Fibroblast of skin of left quadriceps (primary cell): ENCODE data around the gene ST13.
"Not testable (repeated sequence)": the region's sequence is repeated elsewhere in the genome, so short reads cannot be mapped to it uniquely, and the experiment has no call there.

ENCODE experiments used
- DNase-seq, 2 experiments: peaks; one replicate each; pipeline ENCODE4 v3.0.0-alpha.2; 2013; ENCODE audit warnings: low read depth in 2 of 2

ST13 gene

DNA sequence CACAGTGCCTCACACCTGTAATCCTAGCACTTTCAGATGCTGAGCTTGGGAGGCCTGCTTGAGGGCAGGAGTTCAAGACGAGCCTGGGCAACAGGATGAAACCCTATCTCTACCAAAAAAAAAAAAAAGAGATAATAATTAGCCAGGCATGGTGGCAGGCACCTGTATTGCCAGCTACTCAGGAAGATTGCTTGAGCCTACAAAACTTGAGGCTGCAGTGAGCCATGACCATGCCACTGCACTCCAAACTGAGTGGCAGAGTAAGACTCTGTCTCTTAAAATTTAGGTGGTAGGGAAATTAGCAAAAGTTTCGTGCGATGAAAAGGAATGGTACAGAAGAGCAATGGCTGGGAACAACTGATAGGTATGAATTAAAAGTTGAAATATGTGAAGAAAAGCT lies 18.0 kb downstream of the ST13 start:
- DNase-seq: no peak

DNA sequence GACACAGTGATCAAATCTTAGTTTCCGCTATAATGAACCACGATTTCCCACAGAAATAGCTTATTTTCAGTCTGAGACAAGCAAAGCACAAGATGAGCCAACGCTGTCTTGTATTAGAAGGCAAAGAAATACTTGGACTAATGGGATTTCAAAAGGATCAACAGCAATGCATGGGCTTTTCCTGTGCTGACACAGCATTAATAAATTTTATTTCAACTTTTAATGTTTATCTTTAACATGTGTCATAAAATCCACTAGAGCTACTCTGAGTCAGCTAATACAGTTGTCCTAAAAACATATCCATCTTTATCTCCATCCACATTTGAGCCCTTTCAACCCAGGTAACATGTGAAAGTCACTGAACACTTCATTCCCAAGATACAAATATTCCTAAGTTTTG lies 21.8 kb downstream of the ST13 start:
- no peak for DNase-seq

DNA sequence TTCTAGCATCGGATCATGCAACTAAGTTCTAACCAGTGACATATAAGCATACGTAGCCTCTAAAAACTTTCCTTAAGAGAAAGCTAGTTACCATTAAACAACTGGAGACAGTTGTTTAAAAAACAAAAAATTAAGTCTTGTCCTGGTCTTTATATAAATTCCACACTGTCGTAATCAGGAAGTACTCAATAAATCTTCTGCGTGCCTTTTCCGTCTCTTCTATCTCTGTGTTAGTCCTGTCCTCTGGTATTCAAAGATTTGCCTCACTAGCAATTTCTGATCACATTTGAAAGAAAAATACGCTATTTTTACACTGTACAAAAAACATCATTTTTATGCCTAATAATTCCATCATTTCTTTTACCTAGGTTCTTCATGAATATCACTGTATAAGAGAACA lies 27.3 kb downstream of the ST13 start:
- DNase-seq: no peak

DNA sequence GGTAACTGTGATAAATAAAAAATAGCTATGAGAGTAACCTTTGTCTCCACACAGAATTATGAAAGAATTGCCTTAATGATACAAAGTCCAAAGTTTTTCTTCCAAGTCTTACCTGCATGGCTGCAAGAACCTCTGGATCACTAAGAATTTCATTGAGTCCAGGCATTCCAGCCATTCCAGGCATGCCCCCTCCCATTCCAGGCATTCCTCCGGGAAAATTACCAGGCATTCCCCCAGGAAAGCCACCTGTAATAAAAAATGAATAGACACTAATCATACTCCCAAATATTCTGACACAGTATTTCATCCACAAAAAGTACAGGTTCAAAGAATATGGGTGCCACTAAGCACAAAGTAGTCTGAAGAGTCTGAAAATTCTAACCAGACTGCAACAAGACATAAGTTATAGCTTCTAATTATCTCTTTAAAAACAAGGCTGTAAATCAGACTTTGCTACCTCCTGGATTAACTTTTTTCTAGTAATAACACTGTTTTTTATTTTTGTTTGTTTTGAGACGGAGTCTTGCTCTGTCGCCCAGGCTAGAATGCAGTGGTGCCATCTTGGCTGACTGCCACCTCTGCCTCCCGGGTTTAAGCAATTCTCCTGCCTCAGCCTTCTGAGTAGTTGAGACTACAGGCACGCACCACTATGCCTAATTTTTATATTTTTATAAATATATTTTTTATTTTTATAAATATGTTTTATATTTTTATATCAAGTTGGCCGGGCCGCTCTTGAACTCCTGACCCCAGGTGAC lies 29.3 kb downstream of the ST13 start:
- no peak for DNase-seq

DNA sequence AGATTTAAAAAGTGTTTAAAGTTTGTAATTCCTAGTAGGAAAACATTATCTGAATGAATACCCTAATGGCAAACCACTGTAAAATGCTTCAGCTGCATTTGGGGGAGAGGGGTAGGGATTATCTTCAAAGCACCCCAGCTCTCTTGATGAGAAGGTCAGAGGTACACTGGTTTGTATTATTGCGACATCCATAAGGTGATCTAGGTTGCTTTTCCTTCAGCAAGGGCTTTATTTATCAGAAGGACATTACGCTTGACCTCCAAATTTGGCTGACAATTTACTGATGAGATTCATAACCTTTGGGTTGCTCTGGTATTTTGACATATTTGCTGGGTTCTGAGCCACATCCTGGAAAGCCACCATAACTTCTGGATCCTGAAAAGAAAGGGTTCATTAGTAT lies 30.1 kb downstream of the ST13 start:
- not testable (repeated sequence) for DNase-seq

DNA sequence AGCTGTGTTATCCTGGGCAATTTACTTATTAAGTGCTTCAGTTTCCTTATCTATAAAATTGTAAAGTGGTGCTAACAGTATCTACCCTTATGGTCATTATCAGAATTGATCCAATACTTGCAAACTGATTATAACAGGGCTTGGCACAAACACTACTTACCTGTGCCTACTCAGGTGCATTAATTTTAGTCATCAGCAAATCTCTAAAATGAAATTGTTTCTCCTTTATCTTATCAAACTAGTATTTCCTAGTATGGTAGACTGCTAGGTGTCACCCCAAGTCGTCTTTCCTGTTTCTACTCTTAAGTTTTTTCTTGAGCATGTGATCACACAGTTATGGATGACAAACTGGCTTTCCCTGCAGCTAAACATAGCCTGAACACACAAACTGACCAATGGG lies 33.0 kb downstream of the ST13 start:
- DNase-seq: no peak

DNA sequence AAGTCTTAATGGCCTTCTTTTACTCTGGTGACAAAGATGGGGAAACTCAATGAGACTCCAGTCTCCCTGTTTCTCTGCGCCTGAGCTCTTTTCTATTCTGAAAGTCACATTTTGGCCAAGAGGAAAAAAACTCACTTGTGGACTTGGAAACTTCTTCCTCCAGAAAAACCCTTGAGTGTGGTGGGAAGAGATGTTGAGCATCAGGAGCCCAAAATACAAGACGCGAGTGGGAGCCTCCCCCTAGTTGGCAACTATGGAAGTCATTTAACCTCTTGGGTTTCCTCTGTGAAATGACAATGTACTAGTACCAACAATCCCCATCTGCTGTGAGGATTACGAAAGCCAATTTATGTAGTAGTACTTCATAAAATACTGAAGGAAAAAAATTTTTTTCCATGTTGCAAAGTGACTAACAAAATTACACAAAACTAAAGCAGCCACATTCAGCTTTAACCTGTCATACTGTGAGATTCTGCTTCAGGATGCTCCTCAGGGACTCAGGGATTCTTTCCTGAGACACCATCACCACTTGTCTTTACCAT lies 36.8 kb downstream of the ST13 start:
- DNase-seq: no peak

DNA sequence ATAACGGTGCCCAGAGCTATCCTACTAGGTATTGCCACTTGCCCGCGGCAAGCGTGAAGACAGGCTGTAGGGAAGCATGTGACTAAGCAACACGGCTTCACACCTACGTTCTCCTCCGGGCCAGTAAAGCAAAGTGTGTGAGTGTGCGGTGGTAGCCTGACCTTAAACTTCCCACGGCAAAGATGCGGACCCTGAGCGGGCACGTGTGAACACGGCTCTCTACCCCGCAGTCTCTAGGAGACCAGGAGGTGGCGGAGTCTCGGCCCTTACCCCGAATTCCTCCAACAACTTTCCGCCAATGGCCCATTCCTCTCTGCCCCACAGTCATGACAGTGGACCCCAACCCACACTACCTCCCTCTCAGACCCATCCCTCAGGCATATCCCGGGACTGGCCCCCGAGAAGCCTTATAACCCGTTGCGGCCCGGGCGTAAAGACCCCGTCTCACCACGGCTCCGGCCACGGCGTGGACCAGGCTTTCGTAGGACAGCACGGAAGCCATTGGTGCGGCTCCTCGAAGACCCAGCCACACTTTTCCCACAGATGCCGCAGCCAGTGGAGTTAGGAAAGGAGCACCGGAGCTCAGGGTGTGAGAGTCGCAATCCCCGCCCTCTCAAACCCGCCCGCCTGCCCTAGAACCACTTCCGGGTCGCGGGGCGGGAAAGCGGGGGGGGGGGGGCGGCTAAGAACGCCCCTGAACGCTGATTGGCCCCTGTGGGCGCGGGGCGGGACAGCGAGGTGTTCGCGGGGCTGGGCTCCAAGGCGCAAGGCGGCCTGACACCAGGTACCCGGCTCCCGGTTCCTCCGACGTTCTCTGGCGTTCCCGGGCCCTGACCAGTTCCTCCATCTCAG lies 37.5 kb downstream of the ST13 start, which contains the start of gene SLC25A17:
SLC25A17 (minus strand) TSS at position 600 of the 852 bp plus-strand sequence; CDS start at position 502, 98 bp downstream.
- DNase-seq: peak; percentile 53 to 59

DNA sequence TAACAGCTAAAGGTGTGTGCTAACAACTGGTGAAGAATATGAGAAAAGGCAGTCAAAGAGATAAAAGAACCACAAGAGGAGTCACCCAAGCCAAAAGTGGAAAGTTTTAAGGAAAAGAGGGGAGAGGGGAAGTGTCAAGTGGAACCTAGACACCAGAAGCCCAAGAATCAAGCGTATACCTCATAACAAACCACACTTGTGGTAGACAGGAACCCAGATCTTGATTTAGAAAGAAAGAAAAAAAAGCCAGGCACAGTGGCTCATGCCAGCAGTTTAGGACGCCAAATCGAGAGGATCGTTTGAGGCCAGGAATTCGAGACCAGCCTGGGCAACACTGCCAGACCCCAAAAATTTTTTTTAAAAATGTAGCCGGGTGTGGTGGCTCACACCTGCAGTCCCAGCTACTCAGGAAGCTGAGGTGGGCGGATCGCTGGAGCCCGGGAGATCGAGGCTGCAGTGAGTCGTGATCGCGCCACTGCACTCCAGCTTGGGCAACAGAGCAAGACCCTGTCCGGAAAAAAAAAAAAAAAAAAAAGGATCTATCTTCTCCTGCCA lies 38.2 kb downstream of the ST13 start:
- DNase-seq: no peak

DNA sequence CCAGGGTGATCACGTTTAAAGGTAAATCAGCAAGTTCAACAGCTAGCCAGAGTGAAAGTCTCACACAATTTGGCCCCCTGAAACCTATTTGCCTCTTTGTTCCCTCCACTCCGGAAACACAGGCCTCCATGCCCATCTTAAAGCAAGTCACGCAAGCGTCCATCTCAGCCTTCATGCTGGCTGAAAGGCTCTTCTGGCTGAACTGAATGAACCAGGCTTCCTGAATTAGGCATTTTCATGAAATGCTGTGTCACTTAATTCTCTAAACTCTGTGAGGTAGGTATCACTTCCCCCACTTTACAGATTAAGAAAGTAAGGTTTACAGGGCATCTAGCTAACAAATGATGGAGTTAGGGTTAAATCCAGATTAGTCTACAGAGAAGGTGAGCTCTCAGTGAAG lies 38.7 kb downstream of the ST13 start:
- no peak for DNase-seq

DNA sequence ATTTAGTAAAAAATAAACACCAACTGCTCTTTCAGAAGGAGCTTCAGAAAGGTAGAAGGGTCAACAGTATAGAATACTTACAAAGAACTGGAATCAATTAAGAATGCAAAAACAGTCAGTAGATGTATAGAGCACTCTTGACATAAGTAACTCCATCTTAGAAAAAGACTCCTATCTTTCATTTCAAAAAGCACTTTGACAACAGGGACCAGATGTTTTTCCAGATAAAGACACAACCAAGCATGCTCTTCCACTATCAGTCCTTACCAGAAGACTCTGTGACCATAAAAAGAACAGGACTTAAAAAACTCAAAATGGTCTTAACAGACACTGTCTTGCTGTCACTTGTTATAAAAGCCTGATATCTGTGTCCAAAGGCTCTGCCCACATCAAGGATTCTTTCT lies 42.5 kb downstream of the ST13 start:
- DNase-seq: no peak

DNA sequence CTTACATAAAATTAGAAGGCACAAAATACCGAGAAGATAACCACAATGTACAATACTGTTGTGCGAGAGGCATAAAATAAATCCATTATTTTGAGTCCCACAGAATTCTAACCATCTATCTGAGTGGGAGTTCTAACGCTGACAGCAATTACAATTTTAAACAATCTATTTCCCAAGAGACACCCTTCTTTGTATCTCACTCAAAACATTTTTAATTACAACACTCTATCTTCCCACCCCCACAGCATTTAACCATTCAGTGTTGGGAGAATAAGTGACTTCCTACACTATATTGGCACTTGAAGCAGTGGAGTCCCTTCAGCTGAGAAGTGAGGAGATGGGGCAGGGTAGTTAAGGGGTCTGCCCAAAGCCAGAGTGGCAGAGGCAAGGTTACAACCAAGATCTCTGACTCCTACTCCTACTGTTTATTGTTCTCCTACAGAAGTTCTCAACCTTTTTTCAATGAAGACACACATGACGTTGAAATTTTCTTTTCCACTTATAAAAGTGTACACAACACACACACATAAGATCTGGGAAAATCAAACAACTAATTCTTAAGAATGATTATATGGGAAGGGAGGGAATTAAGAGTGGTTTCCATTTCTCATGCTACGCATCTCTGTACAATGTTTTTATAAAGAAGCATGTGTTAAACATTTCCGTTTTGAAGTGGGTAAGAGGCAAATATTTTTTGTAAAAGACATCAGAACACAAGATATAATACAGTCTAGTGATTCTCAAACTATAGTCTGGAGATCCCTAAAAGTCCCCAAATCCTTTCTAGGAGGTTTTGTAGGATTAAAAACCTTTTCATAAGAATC lies 48.2 kb downstream of the ST13 start:
- no peak for DNase-seq

DNA sequence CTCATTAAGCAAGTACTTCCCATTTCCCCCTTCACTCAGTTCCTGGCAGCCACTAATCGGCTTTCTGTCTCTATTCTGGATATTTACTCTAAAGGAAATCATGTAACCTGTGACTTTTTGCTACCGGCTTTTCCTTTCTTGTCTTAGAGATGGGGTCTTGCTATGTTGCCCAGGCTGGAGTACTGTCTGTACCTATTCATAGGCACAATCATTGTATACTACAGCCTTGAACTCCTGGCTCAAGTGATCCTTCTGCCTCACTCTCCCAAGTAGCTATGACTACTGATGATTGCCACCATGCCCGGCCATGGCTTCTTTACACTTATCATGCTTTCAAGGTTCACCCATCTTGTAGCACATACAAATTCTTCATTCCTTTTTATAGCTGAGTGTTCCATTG lies 49.7 kb downstream of the ST13 start:
- DNase-seq: no peak

DNA sequence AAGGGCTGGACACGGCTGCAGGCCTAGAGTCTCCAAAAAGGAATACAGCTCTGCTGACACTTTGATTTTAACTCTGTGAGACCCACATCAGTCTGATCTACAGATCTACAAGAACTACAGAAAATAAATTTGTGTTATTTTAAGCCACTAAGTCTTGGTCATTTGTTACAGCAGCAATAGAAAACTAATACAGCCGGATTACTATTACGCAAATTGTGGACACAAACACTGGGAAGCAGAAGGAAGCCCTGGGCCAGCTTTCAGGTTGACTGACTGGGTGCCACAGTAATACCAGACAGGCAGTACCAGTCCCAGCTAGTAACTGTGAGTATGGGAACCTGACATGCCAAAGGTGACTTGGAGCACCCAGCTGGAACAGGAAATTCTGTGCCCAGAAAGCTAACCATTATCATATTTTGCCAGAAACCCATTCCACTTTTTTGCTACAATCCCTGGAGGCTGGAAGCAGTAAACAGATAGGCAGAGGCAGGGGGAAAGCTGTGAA lies 50.7 kb downstream of the ST13 start:
- DNase-seq: no peak

DNA sequence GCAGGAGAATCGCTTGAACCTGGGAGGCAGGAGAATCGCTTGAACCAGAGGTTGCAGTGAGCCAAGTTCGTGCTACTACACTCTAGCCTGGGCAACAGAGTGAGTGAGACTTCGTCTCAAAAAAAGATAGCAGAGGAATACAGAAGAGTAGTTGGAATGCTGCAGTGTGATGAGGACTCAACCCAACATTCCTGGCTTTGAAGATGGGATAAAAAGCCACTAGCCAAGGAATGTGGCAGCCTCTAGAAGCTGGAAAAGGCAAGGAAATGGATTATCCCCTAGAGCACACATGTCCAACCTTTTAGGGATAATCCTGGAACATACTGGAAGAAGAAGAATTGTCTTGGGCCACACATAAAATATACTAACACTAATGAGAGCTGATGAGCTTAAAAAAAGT lies 51.2 kb downstream of the ST13 start:
- DNase-seq: no peak

DNA sequence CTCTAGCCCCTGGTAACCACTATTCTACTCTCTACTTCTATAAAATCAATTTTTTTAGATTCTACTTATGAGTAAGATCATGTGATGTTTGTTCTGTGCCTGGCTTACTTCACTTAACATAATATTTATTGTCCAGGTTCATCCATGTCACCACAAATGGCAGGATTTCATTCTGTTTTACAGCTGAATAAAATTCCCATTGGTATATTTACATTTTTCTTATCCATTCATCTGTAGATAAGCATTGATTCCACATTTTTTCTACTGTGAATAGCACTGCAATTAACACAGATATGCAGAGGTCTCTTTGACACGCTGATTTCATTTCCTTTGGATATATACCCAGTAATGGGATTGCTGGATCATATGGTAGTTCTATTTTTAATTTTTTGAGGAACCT lies 53.1 kb downstream of the ST13 start:
- no peak for DNase-seq

DNA sequence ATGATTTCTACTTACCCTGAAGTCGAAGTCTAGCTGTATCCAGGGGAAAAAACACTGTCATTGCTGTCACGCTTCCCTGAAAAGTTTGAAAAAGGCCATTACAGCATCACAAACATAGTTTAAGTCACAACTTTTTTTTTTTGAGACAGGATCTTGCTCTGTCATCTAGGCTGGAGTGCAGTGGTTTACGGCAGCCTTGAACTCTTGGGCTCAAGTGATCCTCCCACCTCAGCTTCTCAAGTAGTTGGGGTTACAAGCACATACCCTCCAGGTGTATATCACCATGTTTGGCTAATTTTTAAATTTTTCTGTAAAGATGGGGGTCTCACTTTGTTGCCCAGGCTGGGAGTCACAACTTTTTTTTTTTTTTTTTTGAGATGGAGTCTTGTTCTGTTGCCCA lies 57.4 kb downstream of the ST13 start:
- no peak for DNase-seq

DNA sequence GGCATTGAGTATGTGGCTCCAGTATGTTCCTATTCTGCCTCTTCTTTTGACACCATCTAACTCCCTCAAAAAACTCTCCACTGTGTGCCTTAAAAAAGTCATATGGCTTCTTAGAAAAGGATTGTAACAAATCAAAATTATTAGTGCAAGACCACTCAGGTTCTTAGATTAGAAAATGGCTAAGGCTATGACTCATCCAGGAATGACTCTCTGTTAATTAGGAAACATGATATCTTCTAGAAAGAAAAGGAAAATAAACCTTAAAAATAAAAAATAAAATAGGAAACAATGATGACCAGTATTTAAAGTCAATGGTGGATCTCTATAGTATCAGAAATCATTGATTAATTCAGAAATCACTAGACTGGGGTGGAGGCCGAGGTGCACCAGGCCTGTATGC lies 59.0 kb downstream of the ST13 start:
- no peak for DNase-seq

DNA sequence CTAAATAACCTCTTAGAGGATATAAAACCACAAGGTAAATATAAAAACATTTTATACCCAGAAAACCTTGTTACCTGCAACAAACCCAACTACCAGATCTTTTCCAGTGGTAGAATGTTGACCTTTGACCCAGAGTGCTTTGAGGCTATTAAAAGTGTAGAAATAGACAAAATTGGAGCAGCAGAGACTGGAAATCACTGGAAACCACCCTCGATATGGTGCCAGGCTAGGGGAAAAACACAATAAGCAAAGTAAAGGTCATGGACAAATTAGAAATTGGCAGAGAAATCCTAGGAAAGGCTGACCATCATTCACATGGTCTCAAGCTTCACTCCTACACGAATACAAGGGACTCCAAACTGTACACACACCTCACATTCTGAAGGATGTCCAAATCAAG lies 64.0 kb downstream of the ST13 start:
- no peak for DNase-seq

DNA sequence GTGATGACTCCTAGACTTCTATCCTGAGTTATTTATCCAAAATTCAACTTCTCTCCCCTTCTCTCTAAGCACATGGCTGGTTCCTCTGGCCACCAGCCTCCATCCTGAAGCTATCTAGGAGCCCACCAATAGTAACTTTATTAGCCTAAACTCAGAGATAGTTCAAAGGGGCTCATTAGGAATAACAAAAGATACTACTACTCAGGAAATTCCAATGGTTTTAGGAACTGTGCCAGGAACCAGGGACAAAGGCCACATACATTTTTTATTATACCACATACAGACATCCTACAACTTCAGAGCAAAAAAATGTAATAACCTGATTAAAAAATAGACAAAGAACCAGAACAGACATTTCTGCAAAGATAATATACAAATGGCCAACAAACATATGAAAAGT lies 65.2 kb downstream of the ST13 start:
- DNase-seq: peak; percentile 17 to 27

DNA sequence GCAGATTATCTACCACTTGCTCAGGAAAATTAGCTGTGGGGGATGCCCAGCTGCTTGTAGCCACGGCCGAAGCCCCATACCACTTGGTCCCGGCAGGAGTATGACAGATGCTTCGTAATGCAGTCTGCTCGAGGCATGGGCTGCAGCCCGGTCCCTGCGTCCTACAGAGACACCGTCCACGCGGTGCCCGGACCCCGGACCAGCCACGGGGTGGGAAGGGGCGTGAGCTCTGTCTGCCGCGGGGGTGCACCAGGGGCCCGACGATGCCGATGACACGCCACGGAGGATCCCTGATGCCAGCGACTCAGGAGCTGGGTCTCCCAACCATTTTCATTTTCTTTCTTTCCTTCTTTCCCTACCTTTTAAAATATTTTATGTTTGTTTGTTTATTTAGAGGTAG lies 67.3 kb downstream of the ST13 start:
- no peak for DNase-seq
